WTC11 (cell line): ENCODE measurements around the gene PTPRN2. TPM values are rescaled to one million over a fixed set of nuclear protein-coding genes. Genes with fewer than 3 reads are reported as not detected.

Source experiments
- ATAC-seq: fragments of 200-7000 bp; cut with Tn5 transposase; 2 replicates; pipeline ENCODE4 v1.10.0; 2021; ENCODE audit warnings: mild to moderate bottlenecking, moderate library complexity
- CTCF ChIA-PET: fragments of 300-600 bp; sonication (Branson Sonifier 250); formaldehyde crosslinking; loops from one replicate; lab custom pipeline; 2021; ENCODE audit warnings: antibody characterized with exemption; lab: Charles Lee
- POLR2A ChIA-PET: fragments of 350-600 bp; sonication (Branson Sonifier 250); formaldehyde crosslinking; loops from one replicate; lab custom pipeline; 2021; ENCODE audit warnings: antibody characterized with exemption; lab: Charles Lee
- DNase-seq: peaks from one replicate; pipeline ENCODE4 v3.0.0; 2021; ENCODE audit warnings: low spot score
- H3K27ac Mint-ChIP-seq: 2 replicates; pipeline ENCODE4 v1.8.0; 2021; ENCODE audit warnings: mixed read lengths
- H3K27me3 Mint-ChIP-seq: 2 replicates; pipeline ENCODE4 v1.8.0; 2021; ENCODE audit warnings: low read depth, mild to moderate bottlenecking, moderate library complexity, mixed read lengths
- H3K36me3 Mint-ChIP-seq: 2 replicates; pipeline ENCODE4 v1.8.0; 2021; ENCODE audit warnings: mixed read lengths
- H3K4me1 Mint-ChIP-seq: 2 replicates; pipeline ENCODE4 v1.8.0; 2022; ENCODE audit warnings: mixed read lengths
- H3K4me3 Mint-ChIP-seq: 2 replicates; pipeline ENCODE4 v1.8.0; 2021; ENCODE audit warnings: mild to moderate bottlenecking, moderate library complexity, mixed read lengths
- H3K9me3 Mint-ChIP-seq: 2 replicates; pipeline ENCODE4 v1.8.0; 2021; ENCODE audit warnings: mixed read lengths
- ATF6 ChIP-seq: sonication (generic); formaldehyde crosslinking; IDR thresholded peaks from 2 replicates; pipeline ENCODE4 v1.8.1; 2023; ENCODE audit warnings: mild to moderate bottlenecking, missing genetic modification reagents
- CBFB ChIP-seq: sonication (generic); formaldehyde crosslinking; IDR thresholded peaks from 2 replicates; pipeline ENCODE4 v1.8.1; 2022; ENCODE audit warnings: mild to moderate bottlenecking, low read depth, missing genetic modification reagents
- CREB1 ChIP-seq: sonication (generic); formaldehyde crosslinking; IDR thresholded peaks from 2 replicates; pipeline ENCODE4 v1.8.0; 2023; ENCODE audit warnings: mild to moderate bottlenecking, missing genetic modification reagents
- CTCF ChIP-seq: fragments of 200-600 bp; IDR thresholded peaks from 2 replicates; pipeline ENCODE4 v1.8.0; 2022; ENCODE audit warnings: antibody characterized with exemption
- FOXJ3 ChIP-seq: sonication (generic); formaldehyde crosslinking; IDR thresholded peaks from 2 replicates; pipeline ENCODE4 v1.9.0; 2021; ENCODE audit warnings: missing genetic modification reagents, mild to moderate bottlenecking, borderline replicate concordance
- HMGA2 ChIP-seq: fragments of 250-450 bp; sonication (Bioruptor Pico); IDR thresholded peaks from 2 replicates; pipeline ENCODE4 v1.4.0; 2021; ENCODE audit warnings: mild to moderate bottlenecking, moderate library complexity
- MXD4 ChIP-seq: fragments of 250-450 bp; sonication (Bioruptor Pico); IDR thresholded peaks from 2 replicates; pipeline ENCODE4 v1.8.0; 2021; ENCODE audit warnings: mild to moderate bottlenecking, moderate library complexity, borderline replicate concordance
- NR2C2 ChIP-seq: sonication (generic); formaldehyde crosslinking; IDR thresholded peaks from 2 replicates; pipeline ENCODE4 v1.8.0; 2022; ENCODE audit warnings: mild to moderate bottlenecking, missing genetic modification reagents
- SMAD4 ChIP-seq: sonication (generic); formaldehyde crosslinking; IDR thresholded peaks from 2 replicates; pipeline ENCODE4 v1.8.0; 2022; ENCODE audit warnings: mild to moderate bottlenecking, missing genetic modification reagents
- ZBTB21 ChIP-seq: sonication (generic); formaldehyde crosslinking; IDR thresholded peaks from 2 replicates; pipeline ENCODE4 v1.8.1; 2023; ENCODE audit warnings: mild to moderate bottlenecking, missing genetic modification reagents, borderline replicate concordance
- ZNF281 ChIP-seq: sonication (generic); formaldehyde crosslinking; IDR thresholded peaks from 2 replicates; pipeline ENCODE4 v1.8.0; 2023; ENCODE audit warnings: mild to moderate bottlenecking, missing genetic modification reagents
- ZNF396 ChIP-seq: fragments of 250-450 bp; sonication (Bioruptor Pico); IDR thresholded peaks from 2 replicates; pipeline ENCODE4 v1.8.0; 2021; ENCODE audit warnings: mild to moderate bottlenecking, moderate library complexity, borderline replicate concordance
- ZNF425 ChIP-seq: fragments of 250-450 bp; sonication (Bioruptor Pico); conservative IDR thresholded peaks from 2 replicates; pipeline ENCODE4 v1.9.0; 2021; ENCODE audit warnings: mild to moderate bottlenecking
- total RNA-seq: library from RNA; stranded (reverse); gene quantifications from 3 replicates; pipeline ENCODE4 v1.2.3, GENCODE V29; 2021
- TF ChIP-seq, protein P1 (sequence below): sonication (generic); formaldehyde crosslinking; IDR thresholded peaks from 2 replicates; pipeline ENCODE4 v1.8.0; 2022; ENCODE audit warnings: mild to moderate bottlenecking, missing genetic modification reagents
- TF ChIP-seq, protein P2 (sequence below): fragments of 250-450 bp; sonication (Bioruptor Pico); IDR thresholded peaks from 2 replicates; pipeline ENCODE4 v1.8.0; 2021; ENCODE audit warnings: mild to moderate bottlenecking
- TF ChIP-seq, protein P3 (sequence below): sonication (generic); formaldehyde crosslinking; IDR thresholded peaks from 2 replicates; pipeline ENCODE4 v1.8.0; 2022; ENCODE audit warnings: missing genetic modification reagents
- TF ChIP-seq, protein P4 (sequence below): sonication (generic); formaldehyde crosslinking; IDR thresholded peaks from 2 replicates; pipeline ENCODE4 v1.8.1; 2022; ENCODE audit warnings: low read depth, mild to moderate bottlenecking, moderate library complexity, missing genetic modification reagents, borderline replicate concordance

Gene PTPRN2
- total RNA-seq, 1 experiment from 2014 or later, result 4.7 TPM

GRCh38 chr7:158396301-158396905 lies 191.2 kb downstream of the PTPRN2 start:
- H3K27me3 Mint-ChIP-seq, result no peaks in the 10 kb centered on the region
- peaks cover 14% of the 10 kb centered on the region for H3K9me3 Mint-ChIP-seq
- ATAC-seq (no peak), DNase-seq (no peak)
- H3K36me3 Mint-ChIP-seq, result peaks cover 7% of the 10 kb centered on the region
- H3K4me3 Mint-ChIP-seq, result no peak overlapping the region
- CTCF ChIA-PET, result interaction anchor here (0.6 to 2.6 kb wide), 16 partner anchors 9 to 202 kb away, joined by 3 to 13 read pairs (median 3); no protein-coding TSS in a partner anchor
- peaks cover 34% of the 10 kb centered on the region for H3K4me1 Mint-ChIP-seq
- 0 out of 2 replicates have a peak overlapping the region, but pooled peaks have one; percentile 11 for H3K27ac Mint-ChIP-seq
- POLR2A ChIA-PET, result no interaction called here
- no peak for TF ChIP-seq MXD4
- TF ChIP-seq, protein P1, sequence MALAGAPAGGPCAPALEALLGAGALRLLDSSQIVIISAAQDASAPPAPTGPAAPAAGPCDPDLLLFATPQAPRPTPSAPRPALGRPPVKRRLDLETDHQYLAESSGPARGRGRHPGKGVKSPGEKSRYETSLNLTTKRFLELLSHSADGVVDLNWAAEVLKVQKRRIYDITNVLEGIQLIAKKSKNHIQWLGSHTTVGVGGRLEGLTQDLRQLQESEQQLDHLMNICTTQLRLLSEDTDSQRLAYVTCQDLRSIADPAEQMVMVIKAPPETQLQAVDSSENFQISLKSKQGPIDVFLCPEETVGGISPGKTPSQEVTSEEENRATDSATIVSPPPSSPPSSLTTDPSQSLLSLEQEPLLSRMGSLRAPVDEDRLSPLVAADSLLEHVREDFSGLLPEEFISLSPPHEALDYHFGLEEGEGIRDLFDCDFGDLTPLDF (CRISPR knock-in tag), result no peak
- no peak for TF ChIP-seq CREB1 (CRISPR knock-in tag)
- TF ChIP-seq NR2C2 (CRISPR knock-in tag), result no peak
- TF ChIP-seq, protein P2, sequence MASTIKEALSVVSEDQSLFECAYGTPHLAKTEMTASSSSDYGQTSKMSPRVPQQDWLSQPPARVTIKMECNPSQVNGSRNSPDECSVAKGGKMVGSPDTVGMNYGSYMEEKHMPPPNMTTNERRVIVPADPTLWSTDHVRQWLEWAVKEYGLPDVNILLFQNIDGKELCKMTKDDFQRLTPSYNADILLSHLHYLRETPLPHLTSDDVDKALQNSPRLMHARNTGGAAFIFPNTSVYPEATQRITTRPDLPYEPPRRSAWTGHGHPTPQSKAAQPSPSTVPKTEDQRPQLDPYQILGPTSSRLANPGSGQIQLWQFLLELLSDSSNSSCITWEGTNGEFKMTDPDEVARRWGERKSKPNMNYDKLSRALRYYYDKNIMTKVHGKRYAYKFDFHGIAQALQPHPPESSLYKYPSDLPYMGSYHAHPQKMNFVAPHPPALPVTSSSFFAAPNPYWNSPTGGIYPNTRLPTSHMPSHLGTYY, result no peak
- TF ChIP-seq CTCF, result no peak
- TF ChIP-seq HMGA2 (CRISPR knock-in tag), result no peak
- TF ChIP-seq, protein P3, sequence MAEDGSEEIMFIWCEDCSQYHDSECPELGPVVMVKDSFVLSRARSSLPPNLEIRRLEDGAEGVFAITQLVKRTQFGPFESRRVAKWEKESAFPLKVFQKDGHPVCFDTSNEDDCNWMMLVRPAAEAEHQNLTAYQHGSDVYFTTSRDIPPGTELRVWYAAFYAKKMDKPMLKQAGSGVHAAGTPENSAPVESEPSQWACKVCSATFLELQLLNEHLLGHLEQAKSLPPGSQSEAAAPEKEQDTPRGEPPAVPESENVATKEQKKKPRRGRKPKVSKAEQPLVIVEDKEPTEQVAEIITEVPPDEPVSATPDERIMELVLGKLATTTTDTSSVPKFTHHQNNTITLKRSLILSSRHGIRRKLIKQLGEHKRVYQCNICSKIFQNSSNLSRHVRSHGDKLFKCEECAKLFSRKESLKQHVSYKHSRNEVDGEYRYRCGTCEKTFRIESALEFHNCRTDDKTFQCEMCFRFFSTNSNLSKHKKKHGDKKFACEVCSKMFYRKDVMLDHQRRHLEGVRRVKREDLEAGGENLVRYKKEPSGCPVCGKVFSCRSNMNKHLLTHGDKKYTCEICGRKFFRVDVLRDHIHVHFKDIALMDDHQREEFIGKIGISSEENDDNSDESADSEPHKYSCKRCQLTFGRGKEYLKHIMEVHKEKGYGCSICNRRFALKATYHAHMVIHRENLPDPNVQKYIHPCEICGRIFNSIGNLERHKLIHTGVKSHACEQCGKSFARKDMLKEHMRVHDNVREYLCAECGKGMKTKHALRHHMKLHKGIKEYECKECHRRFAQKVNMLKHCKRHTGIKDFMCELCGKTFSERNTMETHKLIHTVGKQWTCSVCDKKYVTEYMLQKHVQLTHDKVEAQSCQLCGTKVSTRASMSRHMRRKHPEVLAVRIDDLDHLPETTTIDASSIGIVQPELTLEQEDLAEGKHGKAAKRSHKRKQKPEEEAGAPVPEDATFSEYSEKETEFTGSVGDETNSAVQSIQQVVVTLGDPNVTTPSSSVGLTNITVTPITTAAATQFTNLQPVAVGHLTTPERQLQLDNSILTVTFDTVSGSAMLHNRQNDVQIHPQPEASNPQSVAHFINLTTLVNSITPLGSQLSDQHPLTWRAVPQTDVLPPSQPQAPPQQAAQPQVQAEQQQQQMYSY (CRISPR knock-in tag), result no peak
- TF ChIP-seq ZNF425 (CRISPR knock-in tag), result no peak
- no peak for TF ChIP-seq SMAD4 (CRISPR knock-in tag)
- TF ChIP-seq CBFB (CRISPR knock-in tag), result no peak
- TF ChIP-seq, protein P4, sequence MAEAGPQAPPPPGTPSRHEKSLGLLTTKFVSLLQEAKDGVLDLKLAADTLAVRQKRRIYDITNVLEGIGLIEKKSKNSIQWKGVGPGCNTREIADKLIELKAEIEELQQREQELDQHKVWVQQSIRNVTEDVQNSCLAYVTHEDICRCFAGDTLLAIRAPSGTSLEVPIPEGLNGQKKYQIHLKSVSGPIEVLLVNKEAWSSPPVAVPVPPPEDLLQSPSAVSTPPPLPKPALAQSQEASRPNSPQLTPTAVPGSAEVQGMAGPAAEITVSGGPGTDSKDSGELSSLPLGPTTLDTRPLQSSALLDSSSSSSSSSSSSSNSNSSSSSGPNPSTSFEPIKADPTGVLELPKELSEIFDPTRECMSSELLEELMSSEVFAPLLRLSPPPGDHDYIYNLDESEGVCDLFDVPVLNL, result no peak
- TF ChIP-seq ZNF396, result no peak
- no peak for TF ChIP-seq ATF6 (CRISPR knock-in tag)
- no peak for TF ChIP-seq ZBTB21
- no peak for TF ChIP-seq FOXJ3
- no peak for TF ChIP-seq ZNF281 (CRISPR knock-in tag)
